ENCODE measurements around the gene LAMC2. TPM values are rescaled to one million over a fixed set of nuclear protein-coding genes. Genes with fewer than 3 reads are reported as not detected.

The LAMC2 gene
- total and polyA plus RNA-seq, 4 donors, result 0.90 to 1.2 (median 0.96) TPM

DNA sequence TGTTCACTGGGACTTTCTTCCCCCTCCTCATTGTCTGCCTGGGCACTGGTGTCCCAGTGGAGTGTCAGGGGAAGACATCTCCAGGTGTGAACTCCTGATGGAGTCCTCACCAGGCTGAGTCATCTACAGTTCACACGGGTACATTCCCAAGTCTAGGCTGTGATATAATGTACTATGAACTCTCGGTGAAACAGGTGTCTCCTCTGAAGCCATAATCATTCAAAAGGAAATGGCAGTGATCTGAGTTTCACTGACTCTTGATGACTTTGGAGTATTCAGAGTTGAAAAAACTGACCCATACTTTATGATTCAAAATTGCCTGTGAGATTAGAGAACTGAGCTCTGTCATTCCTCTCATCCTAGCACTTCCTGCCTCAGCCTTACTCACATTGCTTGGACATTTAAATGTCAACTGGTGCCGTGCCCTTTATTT lies 9.1 kb downstream of the LAMC2 start:
- no peak overlapping the region for H3K4me3 ChIP-seq (ENCODE audit: low read length in 2 of 2)
- peaks cover 0 to 2% of the 10 kb centered on the region in 2 donors for H3K4me1 ChIP-seq (ENCODE audit: control insufficient read depth in 1 of 2, insufficient read depth in 2 of 2, low read length in 2 of 2)
- ATAC-seq (ENCODE audit: low FRiP score) (no peak), DNase-seq (no peak)
- H3K36me3 ChIP-seq (ENCODE audit: control insufficient read depth in 1 of 2, insufficient read depth in 2 of 2, low read length in 1 of 2), result no peaks in the 10 kb centered on the region
- H3K27me3 ChIP-seq (ENCODE audit: control insufficient read depth in 1 of 2, insufficient read depth in 2 of 2, low read length in 1 of 2), result no peaks in the 10 kb centered on the region
- WGBS, 2 donors, result 59 to 63% methylated on average over 3 of the region's 3 CpGs
- H3K27ac ChIP-seq (ENCODE audit: low read depth in 1 of 2, low read length in 2 of 2), result no peak overlapping the region
- intact Hi-C loops (cut with DNase I), result no loop called here
- no peaks in the 10 kb centered on the region for H3K9me3 ChIP-seq (ENCODE audit: control insufficient read depth, low read length)

DNA sequence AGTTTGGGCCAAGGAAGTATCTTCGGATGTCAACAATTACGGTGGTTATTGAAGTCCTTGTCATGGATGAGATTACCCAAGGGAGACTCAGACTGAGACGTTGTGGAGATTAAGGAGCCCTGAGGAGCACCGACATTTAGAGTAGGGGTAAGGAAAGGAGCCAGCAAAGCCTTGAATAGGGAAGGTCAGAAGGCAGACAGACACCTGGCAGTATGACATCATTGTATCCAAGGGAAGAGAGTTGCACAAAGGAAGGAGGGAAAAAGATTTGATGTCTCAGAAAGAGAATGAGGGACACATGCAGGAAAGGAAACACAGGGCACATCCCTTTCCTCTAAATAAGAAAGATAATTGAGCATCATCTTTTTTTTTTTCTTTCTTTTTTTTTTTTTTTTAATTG lies 11.7 kb downstream of the LAMC2 start:
- intact Hi-C loops (cut with DNase I), result no loop called here
- no peaks in the 10 kb centered on the region for H3K9me3 ChIP-seq (ENCODE audit: control insufficient read depth, low read length)
- H3K4me3 ChIP-seq (ENCODE audit: low read length in 2 of 2), result no peak overlapping the region
- H3K27me3 ChIP-seq (ENCODE audit: control insufficient read depth in 1 of 2, insufficient read depth in 2 of 2, low read length in 1 of 2), result no peaks in the 10 kb centered on the region
- H3K36me3 ChIP-seq (ENCODE audit: control insufficient read depth in 1 of 2, insufficient read depth in 2 of 2, low read length in 1 of 2), result no peaks in the 10 kb centered on the region
- no peak overlapping the region for H3K27ac ChIP-seq (ENCODE audit: low read depth in 1 of 2, low read length in 2 of 2)
- 90 to 92% methylated on average over 4 of the region's 4 CpGs for WGBS, 2 donors
- DNase-seq (no peak), ATAC-seq (ENCODE audit: low FRiP score) (no peak)
- peaks cover 0 to 2% of the 10 kb centered on the region in 2 donors for H3K4me1 ChIP-seq (ENCODE audit: control insufficient read depth in 1 of 2, insufficient read depth in 2 of 2, low read length in 2 of 2)

DNA sequence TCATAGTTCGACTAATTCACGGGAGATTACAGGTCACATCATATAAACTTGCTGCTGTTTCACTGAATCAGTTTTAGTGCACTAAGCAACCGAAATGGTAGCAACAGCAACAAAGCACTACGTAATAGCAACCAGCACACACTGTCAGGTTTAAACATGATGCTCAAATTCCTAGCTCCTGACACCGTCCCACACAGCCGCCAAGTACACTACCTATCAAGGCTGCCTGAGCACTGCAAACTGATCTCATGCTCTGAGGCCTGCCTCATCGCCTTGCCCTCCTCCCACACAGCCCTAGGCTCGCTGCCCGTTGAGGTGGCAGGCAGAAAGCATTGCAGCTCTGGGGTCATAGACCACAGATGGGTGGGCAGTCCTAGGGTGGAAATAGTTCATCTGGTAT lies 12.4 kb downstream of the LAMC2 start:
- DNase-seq, result no peak
- Histone ChIP-seq H3K36me3 (ENCODE audit: control insufficient read depth in 1 of 2, insufficient read depth in 2 of 2, low read length in 1 of 2) (no peaks in the 10 kb centered on the region), H3K27ac (ENCODE audit: low read depth in 1 of 2, low read length in 2 of 2) (no peak overlapping the region), H3K4me1 (ENCODE audit: control insufficient read depth in 1 of 2, insufficient read depth in 2 of 2, low read length in 2 of 2) (peaks cover 0 to 2% of the 10 kb centered on the region in 2 donors), H3K27me3 (ENCODE audit: control insufficient read depth in 1 of 2, insufficient read depth in 2 of 2, low read length in 1 of 2) (no peaks in the 10 kb centered on the region), H3K9me3 (ENCODE audit: control insufficient read depth, low read length) (no peaks in the 10 kb centered on the region), H3K4me3 (ENCODE audit: low read length in 2 of 2) (no peak overlapping the region)
- ATAC-seq (ENCODE audit: low FRiP score), result no peak
- WGBS, 2 donors, result 68 to 82% methylated on average over 9 of the region's 9 CpGs
- intact Hi-C loops (cut with DNase I), result no loop called here

DNA sequence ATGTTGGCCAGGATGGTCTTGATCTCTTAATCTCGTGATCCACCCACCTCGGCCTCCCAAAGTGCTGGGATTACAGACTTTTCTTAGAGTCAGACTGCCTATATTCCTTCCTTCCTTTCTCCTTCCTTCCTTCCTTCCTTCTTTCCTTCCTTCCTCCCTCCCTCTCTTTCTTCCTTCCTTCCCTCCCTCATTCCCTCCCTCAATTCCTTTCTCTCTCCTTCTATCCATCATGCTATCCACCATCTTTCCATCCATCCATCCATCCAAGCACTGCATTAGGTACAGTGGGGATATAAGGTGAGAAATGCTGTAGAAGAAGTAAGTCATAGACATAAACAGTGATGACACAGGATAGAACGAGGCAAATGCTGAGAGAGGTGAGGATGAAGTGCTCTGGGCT lies 13.2 kb downstream of the LAMC2 start:
- ATAC-seq (ENCODE audit: low FRiP score), result no peak
- Histone ChIP-seq H3K36me3 (ENCODE audit: control insufficient read depth in 1 of 2, insufficient read depth in 2 of 2, low read length in 1 of 2) (no peaks in the 10 kb centered on the region), H3K27me3 (ENCODE audit: control insufficient read depth in 1 of 2, insufficient read depth in 2 of 2, low read length in 1 of 2) (no peaks in the 10 kb centered on the region), H3K9me3 (ENCODE audit: control insufficient read depth, low read length) (no peaks in the 10 kb centered on the region), H3K27ac (ENCODE audit: low read depth in 1 of 2, low read length in 2 of 2) (no peak overlapping the region), H3K4me3 (ENCODE audit: low read length in 2 of 2) (no peak overlapping the region), H3K4me1 (ENCODE audit: control insufficient read depth in 1 of 2, insufficient read depth in 2 of 2, low read length in 2 of 2) (peaks cover 0 to 2% of the 10 kb centered on the region in 2 donors)
- WGBS, 2 donors, result 93 to 95% methylated on average over 3 of the region's 3 CpGs
- intact Hi-C loops (cut with DNase I), result no loop called here
- DNase-seq, result no peak

DNA sequence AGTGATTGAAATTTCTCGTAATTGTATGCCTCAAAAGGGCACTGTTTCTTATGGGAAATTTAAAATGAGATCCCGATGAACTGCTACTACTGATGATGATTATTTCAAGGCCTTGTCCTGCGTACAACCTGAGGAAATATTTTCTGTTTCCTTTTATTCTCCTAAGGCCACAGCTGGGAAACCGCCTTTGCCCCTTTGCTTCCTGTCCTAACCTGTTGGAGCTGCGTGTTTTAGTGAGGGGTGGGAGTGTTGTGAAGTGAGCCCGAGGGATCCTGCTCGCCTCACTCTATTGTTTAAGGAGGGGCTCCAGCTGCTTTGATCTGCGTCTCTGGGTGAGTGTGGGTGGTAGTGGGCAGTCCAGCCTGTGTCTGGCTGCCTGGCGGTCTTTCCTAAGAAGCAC lies 14.4 kb downstream of the LAMC2 start:
- H3K4me1 ChIP-seq (ENCODE audit: control insufficient read depth in 1 of 2, insufficient read depth in 2 of 2, low read length in 2 of 2), result no peaks in the 10 kb centered on the region
- no peak overlapping the region for H3K27ac ChIP-seq (ENCODE audit: low read depth in 1 of 2, low read length in 2 of 2)
- no peak overlapping the region for H3K4me3 ChIP-seq (ENCODE audit: low read length in 2 of 2)
- ATAC-seq (ENCODE audit: low FRiP score), result no peak
- no peak for DNase-seq
- H3K9me3 ChIP-seq (ENCODE audit: control insufficient read depth, low read length), result no peaks in the 10 kb centered on the region
- 84 to 93% methylated on average over 9 of the region's 9 CpGs for WGBS, 2 donors
- H3K36me3 ChIP-seq (ENCODE audit: control insufficient read depth in 1 of 2, insufficient read depth in 2 of 2, low read length in 1 of 2), result no peaks in the 10 kb centered on the region
- no peaks in the 10 kb centered on the region for H3K27me3 ChIP-seq (ENCODE audit: control insufficient read depth in 1 of 2, insufficient read depth in 2 of 2, low read length in 1 of 2)
- intact Hi-C loops (cut with DNase I), result no loop called here

DNA sequence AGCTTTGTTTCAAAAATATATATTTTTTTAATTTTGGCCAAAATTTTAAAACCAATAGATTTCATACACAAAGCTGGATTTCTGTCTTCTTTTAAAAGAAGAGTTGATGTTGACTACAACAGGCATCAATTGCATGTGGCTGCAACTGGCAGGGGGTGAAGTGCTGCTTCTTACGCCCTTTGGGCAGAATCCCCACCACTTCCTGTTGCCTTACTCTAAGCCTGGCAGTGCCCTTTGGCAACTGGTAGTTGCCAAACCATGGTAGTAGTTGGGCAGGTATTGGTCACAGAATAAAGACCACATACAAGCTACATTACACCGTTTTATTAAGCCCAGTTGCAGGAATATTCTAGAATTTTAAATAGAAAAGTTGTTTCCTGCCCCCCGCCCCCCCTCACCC lies 17.0 kb downstream of the LAMC2 start:
- H3K4me3 ChIP-seq (ENCODE audit: low read length in 2 of 2), result no peak overlapping the region
- intact Hi-C loops (cut with DNase I), result no loop called here
- 58 to 64% methylated on average over 3 of the region's 3 CpGs for WGBS, 2 donors
- H3K9me3 ChIP-seq (ENCODE audit: control insufficient read depth, low read length), result no peaks in the 10 kb centered on the region
- H3K27me3 ChIP-seq (ENCODE audit: control insufficient read depth in 1 of 2, insufficient read depth in 2 of 2, low read length in 1 of 2), result no peaks in the 10 kb centered on the region
- no peak for ATAC-seq (ENCODE audit: low FRiP score)
- H3K4me1 ChIP-seq (ENCODE audit: control insufficient read depth in 1 of 2, insufficient read depth in 2 of 2, low read length in 2 of 2), result no peaks in the 10 kb centered on the region
- DNase-seq, result no peak
- H3K36me3 ChIP-seq (ENCODE audit: control insufficient read depth in 1 of 2, insufficient read depth in 2 of 2, low read length in 1 of 2), result no peaks in the 10 kb centered on the region
- no peak overlapping the region for H3K27ac ChIP-seq (ENCODE audit: low read depth in 1 of 2, low read length in 2 of 2)

DNA sequence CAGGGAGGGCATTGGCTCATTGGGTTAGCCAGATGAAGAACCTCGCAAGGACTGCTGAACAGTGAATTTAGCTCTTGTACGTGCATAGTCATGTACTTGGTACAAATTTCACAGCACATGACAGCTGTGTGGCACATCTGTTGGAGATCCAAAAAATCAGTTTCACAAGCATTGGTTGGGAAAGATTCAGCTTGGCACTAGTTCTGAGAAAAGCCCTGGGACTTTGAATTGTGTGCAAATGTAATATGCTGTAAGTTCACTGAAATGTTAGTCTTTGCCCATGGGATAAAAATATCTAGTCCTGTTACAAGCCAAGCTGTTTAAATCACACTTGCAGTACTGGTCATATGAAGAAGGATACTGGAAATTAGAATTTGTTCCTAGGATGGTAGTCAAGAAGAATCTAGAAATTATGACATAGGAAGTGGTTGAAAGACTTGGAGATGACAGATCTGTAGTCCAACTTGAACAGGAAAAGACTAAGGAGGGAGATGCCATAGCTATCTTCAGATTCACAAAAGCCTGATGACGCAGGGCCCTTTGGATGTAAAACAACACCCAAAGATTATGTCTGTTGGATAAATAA lies 19.2 kb downstream of the LAMC2 start:
- Histone ChIP-seq H3K36me3 (ENCODE audit: control insufficient read depth in 1 of 2, insufficient read depth in 2 of 2, low read length in 1 of 2) (no peaks in the 10 kb centered on the region), H3K4me3 (ENCODE audit: low read length in 2 of 2) (no peak overlapping the region), H3K4me1 (ENCODE audit: control insufficient read depth in 1 of 2, insufficient read depth in 2 of 2, low read length in 2 of 2) (no peaks in the 10 kb centered on the region), H3K27ac (ENCODE audit: low read depth in 1 of 2, low read length in 2 of 2) (no peak overlapping the region), H3K27me3 (ENCODE audit: control insufficient read depth in 1 of 2, insufficient read depth in 2 of 2, low read length in 1 of 2) (no peaks in the 10 kb centered on the region), H3K9me3 (ENCODE audit: control insufficient read depth, low read length) (no peaks in the 10 kb centered on the region)
- intact Hi-C loops (cut with DNase I), result no loop called here
- no peak for DNase-seq
- 3 to 21% methylated on average over 3 of the region's 3 CpGs for WGBS, 2 donors
- ATAC-seq (ENCODE audit: low FRiP score), result peak; percentile 43

DNA sequence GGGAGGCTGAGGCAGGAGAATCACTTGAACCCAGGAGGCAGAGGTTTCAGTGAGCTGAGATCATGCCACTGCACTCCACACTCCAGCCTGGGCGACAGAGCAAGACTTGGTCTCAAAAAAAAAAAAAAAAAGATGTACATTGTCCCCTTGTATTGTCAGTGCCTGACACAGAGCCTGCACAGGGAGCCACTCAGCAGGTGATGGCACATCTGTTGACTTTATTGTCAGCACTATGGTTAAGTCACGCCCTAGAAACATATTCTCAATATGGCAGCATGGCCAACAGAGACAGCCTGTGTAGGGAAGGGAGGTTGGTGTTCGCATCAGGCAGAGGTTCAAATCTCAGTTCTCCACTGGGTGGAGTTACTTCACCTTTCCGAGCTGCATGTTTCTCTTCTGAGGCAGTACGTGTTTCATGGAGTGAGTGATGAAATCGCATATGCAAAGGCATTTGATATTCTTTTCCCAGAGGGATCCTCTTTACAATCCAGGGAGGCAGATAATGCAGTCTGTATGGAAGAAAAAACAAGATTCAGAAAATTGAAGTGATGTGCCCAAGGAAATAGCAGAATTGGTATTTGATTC lies 20.6 kb downstream of the LAMC2 start:
- ATAC-seq (ENCODE audit: low FRiP score) (no peak), DNase-seq (no peak)
- Histone ChIP-seq H3K27ac (ENCODE audit: low read depth in 1 of 2, low read length in 2 of 2) (no peak overlapping the region), H3K27me3 (ENCODE audit: control insufficient read depth in 1 of 2, insufficient read depth in 2 of 2, low read length in 1 of 2) (no peaks in the 10 kb centered on the region), H3K4me1 (ENCODE audit: control insufficient read depth in 1 of 2, insufficient read depth in 2 of 2, low read length in 2 of 2) (no peaks in the 10 kb centered on the region), H3K36me3 (ENCODE audit: control insufficient read depth in 1 of 2, insufficient read depth in 2 of 2, low read length in 1 of 2) (no peaks in the 10 kb centered on the region), H3K4me3 (ENCODE audit: low read length in 2 of 2) (no peak overlapping the region), H3K9me3 (ENCODE audit: control insufficient read depth, low read length) (no peaks in the 10 kb centered on the region)
- 89 to 90% methylated on average over 6 of the region's 6 CpGs for WGBS, 2 donors
- intact Hi-C loops (cut with DNase I), result no loop called here

DNA sequence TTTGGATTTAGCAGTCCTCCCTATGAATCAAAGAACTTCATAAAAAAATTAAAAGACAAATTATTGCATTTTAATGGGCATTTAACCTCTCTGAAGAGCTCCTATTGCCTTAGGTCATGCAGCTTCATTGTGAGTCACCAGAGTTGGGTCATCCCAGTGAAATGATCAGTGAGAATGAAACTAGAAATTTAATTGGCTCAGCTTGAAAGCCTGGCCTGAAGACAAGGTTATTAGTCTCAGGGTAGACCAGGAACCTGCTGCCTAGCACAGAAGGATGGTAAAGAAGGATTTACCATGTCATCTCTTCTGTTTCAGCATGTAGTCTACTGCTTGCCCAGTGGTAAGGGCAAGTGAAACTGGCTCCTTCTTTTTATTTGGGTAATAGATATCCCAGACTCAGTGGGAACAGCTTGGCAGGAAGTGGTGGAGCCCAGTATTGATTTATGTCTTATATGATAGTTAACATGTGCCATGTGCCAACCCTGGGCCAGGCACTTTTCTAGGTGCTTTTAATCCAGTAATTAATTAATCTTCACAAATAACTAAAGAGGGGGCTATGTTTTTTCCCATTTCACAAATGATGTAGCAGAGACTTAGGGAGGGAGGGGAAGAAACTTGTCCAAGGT lies 23.6 kb downstream of the LAMC2 start:
- ATAC-seq (ENCODE audit: low FRiP score), result no peak
- no peak overlapping the region for H3K27ac ChIP-seq (ENCODE audit: low read depth in 1 of 2, low read length in 2 of 2)
- H3K9me3 ChIP-seq (ENCODE audit: control insufficient read depth, low read length), result no peaks in the 10 kb centered on the region
- no peak for DNase-seq
- intact Hi-C loops (cut with DNase I), result no loop called here
- no peak overlapping the region for H3K4me3 ChIP-seq (ENCODE audit: low read length in 2 of 2)
- H3K4me1 ChIP-seq (ENCODE audit: control insufficient read depth in 1 of 2, insufficient read depth in 2 of 2, low read length in 2 of 2), result no peaks in the 10 kb centered on the region
- H3K36me3 ChIP-seq (ENCODE audit: control insufficient read depth in 1 of 2, insufficient read depth in 2 of 2, low read length in 1 of 2), result no peaks in the 10 kb centered on the region
- no peaks in the 10 kb centered on the region for H3K27me3 ChIP-seq (ENCODE audit: control insufficient read depth in 1 of 2, insufficient read depth in 2 of 2, low read length in 1 of 2)

Data from aorta (tissue), 5 donors.